A549 treated with Hydrocortisone at 1 μM for 4 hours (cell line): ENCODE results near the gene RIMKLB. TPM values are rescaled to one million over a fixed set of nuclear protein-coding genes. Genes with fewer than 3 reads are reported as not detected.

Experiments
- total RNA-seq: library from RNA; stranded (reverse); fragments of 200-300 nt; extraction: Qiagen RNA extraction; gene quantifications from 5 replicates; pipeline ENCODE4 v1.2.3, GENCODE V29; 2022

RIMKLB gene, protein sequence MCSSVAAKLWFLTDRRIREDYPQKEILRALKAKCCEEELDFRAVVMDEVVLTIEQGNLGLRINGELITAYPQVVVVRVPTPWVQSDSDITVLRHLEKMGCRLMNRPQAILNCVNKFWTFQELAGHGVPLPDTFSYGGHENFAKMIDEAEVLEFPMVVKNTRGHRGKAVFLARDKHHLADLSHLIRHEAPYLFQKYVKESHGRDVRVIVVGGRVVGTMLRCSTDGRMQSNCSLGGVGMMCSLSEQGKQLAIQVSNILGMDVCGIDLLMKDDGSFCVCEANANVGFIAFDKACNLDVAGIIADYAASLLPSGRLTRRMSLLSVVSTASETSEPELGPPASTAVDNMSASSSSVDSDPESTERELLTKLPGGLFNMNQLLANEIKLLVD
- total RNA-seq = 16.5 to 22.9 TPM (median 19.8 TPM) in 5 replicates

DNA sequence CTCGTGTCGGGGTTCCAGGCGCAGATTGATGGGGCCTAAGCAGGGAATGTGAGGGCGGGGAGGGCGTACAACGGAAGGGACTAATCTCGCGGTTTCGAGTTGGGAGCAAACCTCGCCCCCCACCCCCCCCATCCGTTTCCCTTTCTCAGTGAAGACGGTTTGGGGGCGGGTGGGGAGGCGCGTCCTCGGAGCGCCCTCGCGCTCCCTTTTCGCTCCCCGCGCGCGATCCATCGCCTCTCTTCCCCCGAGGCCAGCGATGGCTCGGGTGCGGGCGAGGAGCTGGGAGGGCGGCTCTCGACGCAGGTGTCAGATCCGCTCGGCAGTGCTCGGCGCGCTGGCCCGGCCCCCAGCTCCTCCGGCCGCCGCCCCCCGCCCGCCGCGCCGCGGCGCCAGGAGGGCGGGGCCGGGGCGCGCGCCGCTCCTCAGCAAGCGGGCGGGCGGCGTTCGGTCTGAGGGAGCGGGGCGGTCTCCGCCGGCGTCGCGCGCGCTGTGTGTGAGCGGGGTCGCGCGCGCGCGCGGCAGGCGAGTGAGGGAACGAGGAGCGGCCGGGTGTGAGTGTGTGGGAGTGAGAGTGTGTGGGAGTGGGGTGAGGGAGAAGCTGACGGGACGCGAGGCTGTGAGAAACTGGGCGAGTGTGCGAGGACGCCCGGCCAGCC, at the start of gene RIMKLB:
RIMKLB (plus strand) TSS at position 516 of the 656 bp plus-strand sequence. CDS start 15,876 bp downstream, outside the sequence.

DNA sequence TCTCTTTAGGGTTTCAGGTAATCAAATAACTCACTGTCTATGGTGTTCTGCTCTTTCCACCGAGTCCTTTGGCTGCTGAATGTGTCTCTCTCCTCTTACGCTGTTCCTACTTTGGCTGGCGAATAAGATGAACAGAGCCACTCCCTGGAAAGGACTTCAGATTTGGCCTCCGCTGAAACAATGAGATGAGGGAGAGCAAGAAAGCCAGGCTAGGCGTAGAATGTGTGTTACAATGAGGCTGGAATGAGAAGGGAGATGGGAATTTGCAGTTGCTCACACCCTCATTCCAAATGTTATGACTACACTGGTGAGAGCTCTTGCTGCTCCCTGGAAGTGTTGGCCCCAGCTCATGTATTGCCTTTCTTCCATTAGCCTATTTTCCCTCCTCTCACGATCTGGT, 35.2 kb upstream of the RIMKLB start, which contains the start of gene MFAP5:
MFAP5 (minus strand) TSS at position 234 of the 400 bp plus-strand sequence. CDS start 722 bp downstream, outside the sequence.

DNA sequence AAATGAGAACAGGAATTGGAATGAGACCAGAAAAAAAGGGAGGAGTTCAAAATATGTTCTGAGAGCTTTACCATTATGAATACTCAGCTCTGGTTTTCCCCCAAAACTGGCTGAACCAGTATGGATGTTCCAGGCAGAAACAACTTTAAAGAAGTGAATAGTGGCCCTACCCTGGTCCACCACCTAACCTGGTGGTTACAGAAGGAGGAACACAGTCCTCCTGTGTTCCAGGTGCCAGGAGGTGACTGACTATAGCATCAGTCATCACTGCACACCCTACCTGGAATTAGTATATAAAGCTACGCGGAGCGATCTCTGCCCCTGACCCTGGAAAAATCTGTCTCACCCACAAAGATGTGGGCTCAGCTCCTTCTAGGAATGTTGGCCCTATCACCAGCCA, 124.5 kb downstream of the RIMKLB start, which contains the start of gene A2ML1:
A2ML1 (plus strand) TSS at position 324 of the 400 bp plus-strand sequence; CDS start at position 355, 31 bp downstream.

Other genes with a start within 250 kb of the RIMKLB start
- gene CLEC6A, start 242.0 kb upstream of the RIMKLB start, total RNA-seq = not detected in 5 replicates
- gene CLEC4D, start 184.5 kb upstream of the RIMKLB start, total RNA-seq = not detected in 5 replicates
- 0.09 to 0.37 TPM (median 0.36 TPM) in 5 replicates for gene CLEC4E, start 157.1 kb upstream of the RIMKLB start, total RNA-seq
- 0.13 to 0.28 TPM (median 0.24 TPM) in 5 replicates for gene AICDA, start 85.1 kb upstream of the RIMKLB start, total RNA-seq
- gene MFAP5, start 35.2 kb upstream of the RIMKLB start, total RNA-seq = 0.12 to 0.49 TPM (median 0.23 TPM) in 5 replicates
- not detected in 5 replicates for gene A2ML1, start 124.6 kb downstream of the RIMKLB start, total RNA-seq
- 7.2 to 10.4 TPM (median 9.9 TPM) in 5 replicates for gene PHC1, start 216.5 kb downstream of the RIMKLB start, total RNA-seq